HEK293 (cell line): Measurements from ENCODE around the gene ARMC10.

Source experiments
- IKZF3 ChIP-seq: fragments of 450-650 bp; IDR thresholded peaks from 2 replicates; pipeline ENCODE4 v1.5.0; 2018; ENCODE audit warnings: missing biosample characterization, mild to moderate bottlenecking, missing genetic modification characterization, moderate library complexity
- MYNN ChIP-seq: fragments of 450-650 bp; formaldehyde crosslinking; IDR thresholded peaks from 2 replicates; pipeline ENCODE4 v1.5.1; 2016; ENCODE audit warnings: missing biosample characterization, missing genetic modification characterization, borderline replicate concordance
- MZF1 ChIP-seq: fragments of 450-650 bp; formaldehyde crosslinking; IDR thresholded peaks from 2 replicates; pipeline ENCODE4 v1.5.1; 2017; ENCODE audit warnings: missing biosample characterization, missing genetic modification characterization, borderline replicate concordance
- OSR2 ChIP-seq: fragments of 450-650 bp; formaldehyde crosslinking; IDR thresholded peaks from 2 replicates; pipeline ENCODE4 v1.5.1; 2016; ENCODE audit warnings: missing biosample characterization, missing genetic modification characterization
- PRDM1 ChIP-seq: fragments of 450-650 bp; formaldehyde crosslinking; IDR thresholded peaks from 2 replicates; pipeline ENCODE4; 2016; ENCODE audit warnings: missing biosample characterization, missing genetic modification characterization
- REPIN1 ChIP-seq: fragments of 450-650 bp; formaldehyde crosslinking; IDR thresholded peaks from 2 replicates; pipeline ENCODE4 v1.5.1; 2017; ENCODE audit warnings: missing biosample characterization, missing genetic modification characterization, low read depth
- SP7 ChIP-seq: fragments of 450-650 bp; formaldehyde crosslinking; IDR thresholded peaks from 2 replicates; pipeline ENCODE4 v1.5.1; 2016; ENCODE audit warnings: missing biosample characterization, missing genetic modification characterization
- YY2 ChIP-seq: fragments of 450-650 bp; formaldehyde crosslinking; IDR thresholded peaks from 2 replicates; pipeline ENCODE4 v1.5.1; 2016; ENCODE audit warnings: missing biosample characterization, missing genetic modification characterization
- ZFP37 ChIP-seq: fragments of 450-650 bp; formaldehyde crosslinking; IDR thresholded peaks from 2 replicates; pipeline ENCODE4 v1.5.1; 2016; ENCODE audit warnings: missing biosample characterization, missing genetic modification characterization
- ZFP69B ChIP-seq: fragments of 450-650 bp; formaldehyde crosslinking; IDR thresholded peaks from 2 replicates; pipeline ENCODE4 v1.5.1; 2016; ENCODE audit warnings: missing biosample characterization, missing genetic modification characterization
- ZNF155 ChIP-seq: fragments of 450-650 bp; formaldehyde crosslinking; IDR thresholded peaks from 2 replicates; pipeline ENCODE4 v1.5.1; 2016; ENCODE audit warnings: missing biosample characterization, missing genetic modification characterization
- ZNF24 ChIP-seq: fragments of 450-650 bp; formaldehyde crosslinking; IDR thresholded peaks from 2 replicates; pipeline ENCODE4 v1.5.1; 2016; ENCODE audit warnings: missing biosample characterization, missing genetic modification characterization
- ZNF248 ChIP-seq: fragments of 450-650 bp; formaldehyde crosslinking; IDR thresholded peaks from 2 replicates; pipeline ENCODE4 v1.5.1; 2017; ENCODE audit warnings: missing biosample characterization, missing genetic modification characterization
- ZNF274 ChIP-seq, 2 experiments: fragments of 200-500 bp in 1 of 2; fragments of 450-650 bp in 1 of 2; sonication (Bioruptor generic) in 1 of 2; formaldehyde crosslinking in 1 of 2; IDR thresholded peaks; 2 replicates each; pipeline versions ENCODE4 v1.5.1 to v1.6.1; 2014 to 2016; ENCODE audit warnings: borderline replicate concordance in 1 of 2, inconsistent platforms in 1 of 2, low read length in 1 of 2, missing biosample characterization in 1 of 2, missing genetic modification characterization in 1 of 2
- ZNF311 ChIP-seq: fragments of 450-650 bp; formaldehyde crosslinking; IDR thresholded peaks from 2 replicates; pipeline ENCODE4 v1.5.1; 2017; ENCODE audit warnings: missing biosample characterization, missing genetic modification characterization, borderline replicate concordance
- ZNF366 ChIP-seq: fragments of 450-650 bp; formaldehyde crosslinking; conservative IDR thresholded peaks from 2 replicates; pipeline ENCODE4 v1.5.1; 2016; ENCODE audit warnings: missing biosample characterization, missing genetic modification characterization
- ZNF558 ChIP-seq: fragments of 450-650 bp; formaldehyde crosslinking; IDR thresholded peaks from 2 replicates; pipeline ENCODE4 v1.5.1; 2016; ENCODE audit warnings: missing biosample characterization, missing genetic modification characterization
- ZNF571 ChIP-seq: fragments of 450-650 bp; formaldehyde crosslinking; IDR thresholded peaks from 2 replicates; pipeline ENCODE4 v1.5.0; 2017; ENCODE audit warnings: missing biosample characterization, missing genetic modification characterization
- ZNF596 ChIP-seq: fragments of 450-650 bp; IDR thresholded peaks from 2 replicates; pipeline ENCODE4 v1.5.0; 2018; ENCODE audit warnings: missing biosample characterization, mild to moderate bottlenecking, missing genetic modification characterization, moderate library complexity
- ZNF664 ChIP-seq: fragments of 450-650 bp; formaldehyde crosslinking; IDR thresholded peaks from 2 replicates; pipeline ENCODE4 v1.5.1; 2016; ENCODE audit warnings: missing biosample characterization, missing genetic modification characterization
- ZNF707 ChIP-seq: fragments of 450-650 bp; formaldehyde crosslinking; IDR thresholded peaks from 2 replicates; pipeline ENCODE4 v1.5.1; 2016; ENCODE audit warnings: missing biosample characterization, missing genetic modification characterization
- ZNF843 ChIP-seq: fragments of 450-650 bp; formaldehyde crosslinking; IDR thresholded peaks from 2 replicates; pipeline ENCODE4 v1.5.1; 2016; ENCODE audit warnings: missing biosample characterization, missing genetic modification characterization
- ZSCAN30 ChIP-seq: fragments of 450-650 bp; IDR thresholded peaks from 2 replicates; pipeline ENCODE4 v1.5.1; 2018; ENCODE audit warnings: missing biosample characterization, mild to moderate bottlenecking, missing genetic modification characterization, moderate library complexity
- ZXDB ChIP-seq: fragments of 450-650 bp; formaldehyde crosslinking; IDR thresholded peaks from 2 replicates; pipeline ENCODE4 v1.5.1; 2016; ENCODE audit warnings: missing biosample characterization, missing genetic modification characterization
- TF ChIP-seq, protein P1 (sequence below): fragments of 450-650 bp; formaldehyde crosslinking; IDR thresholded peaks from 2 replicates; pipeline ENCODE4 v1.5.1; 2017; ENCODE audit warnings: missing biosample characterization, missing genetic modification characterization
- TF ChIP-seq, protein P2 (sequence below): fragments of 450-650 bp; formaldehyde crosslinking; IDR thresholded peaks from 2 replicates; pipeline ENCODE4 v1.5.1; 2016; ENCODE audit warnings: missing biosample characterization, missing genetic modification characterization
- TF ChIP-seq, protein P3 (sequence below): fragments of 450-650 bp; formaldehyde crosslinking; IDR thresholded peaks from 2 replicates; pipeline ENCODE4 v1.5.1; 2016; ENCODE audit warnings: missing biosample characterization, missing genetic modification characterization
- TF ChIP-seq, protein P4 (sequence below): fragments of 450-650 bp; formaldehyde crosslinking; IDR thresholded peaks from 2 replicates; pipeline ENCODE4 v1.5.1; 2016; ENCODE audit warnings: missing biosample characterization, missing genetic modification characterization
- TF ChIP-seq, protein P5 (sequence below): fragments of 450-650 bp; formaldehyde crosslinking; IDR thresholded peaks from 2 replicates; pipeline ENCODE4 v1.5.1; 2016; ENCODE audit warnings: missing biosample characterization, missing genetic modification characterization
- TF ChIP-seq, protein P6 (sequence below): fragments of 450-650 bp; formaldehyde crosslinking; IDR thresholded peaks from 2 replicates; pipeline ENCODE4 v1.5.1; 2016; ENCODE audit warnings: missing biosample characterization, missing genetic modification characterization

The ARMC10 gene

DNA sequence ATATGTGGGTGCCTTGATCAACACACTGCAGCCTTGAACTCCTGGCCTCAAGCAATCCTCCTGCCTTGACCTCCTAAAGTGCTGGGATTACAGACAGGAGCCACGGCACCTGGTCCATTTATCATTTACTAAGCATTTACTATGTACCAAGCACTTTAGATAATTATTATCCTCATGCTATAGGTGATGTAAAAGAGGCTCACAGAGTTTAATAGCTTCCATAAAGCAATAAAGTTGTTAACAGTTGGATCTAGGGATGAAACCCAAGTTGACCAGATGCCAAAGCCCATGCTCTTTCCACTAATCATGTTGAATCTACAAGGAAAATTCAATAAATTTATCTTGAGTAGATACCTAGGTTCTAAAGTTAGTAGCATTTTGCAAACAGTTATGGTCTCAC lies 68.9 kb downstream of the ARMC10 start (continued):
- TF ChIP-seq OSR2 (tag by site-specific recombination) (peak; percentile 84), IKZF3 (tag by site-specific recombination) (0 out of 2 replicates have a peak, but pooled peaks have one; percentile 29), REPIN1 (no peak), ZNF24 (tag by site-specific recombination) (no peak), ZNF596 (no peak), ZNF843 (tag by site-specific recombination) (peak; percentile 88), ZNF571 (tag by site-specific recombination) (no peak), ZSCAN30 (tag by site-specific recombination) (peak; percentile 73; the same call in 1 of the 2 replicates), ZNF248 (tag by site-specific recombination) (no peak), ZNF558 (tag by site-specific recombination) (no peak), MYNN (tag by site-specific recombination) (no peak), ZNF274 (IDR thresholded peaks at IDR 0.05; ENCODE audit: low read length) (no peak), ZNF274 (tag by site-specific recombination; IDR thresholded peaks at IDR 0.05; ENCODE audit: borderline replicate concordance) (no peak), ZXDB (tag by site-specific recombination) (peak; percentile 75), PRDM1 (tag by site-specific recombination) (no peak), YY2 (tag by site-specific recombination) (no peak), MZF1 (tag by site-specific recombination) (no peak), ZFP37 (tag by site-specific recombination) (no peak), ZNF155 (tag by site-specific recombination) (no peak), ZNF707 (tag by site-specific recombination) (no peak), ZNF366 (tag by site-specific recombination) (no peak), SP7 (tag by site-specific recombination) (peak; percentile 79), ZNF664 (tag by site-specific recombination) (peak; percentile 86), ZFP69B (tag by site-specific recombination) (no peak), ZNF311 (tag by site-specific recombination) (no peak)
- TF ChIP-seq, protein P1, sequence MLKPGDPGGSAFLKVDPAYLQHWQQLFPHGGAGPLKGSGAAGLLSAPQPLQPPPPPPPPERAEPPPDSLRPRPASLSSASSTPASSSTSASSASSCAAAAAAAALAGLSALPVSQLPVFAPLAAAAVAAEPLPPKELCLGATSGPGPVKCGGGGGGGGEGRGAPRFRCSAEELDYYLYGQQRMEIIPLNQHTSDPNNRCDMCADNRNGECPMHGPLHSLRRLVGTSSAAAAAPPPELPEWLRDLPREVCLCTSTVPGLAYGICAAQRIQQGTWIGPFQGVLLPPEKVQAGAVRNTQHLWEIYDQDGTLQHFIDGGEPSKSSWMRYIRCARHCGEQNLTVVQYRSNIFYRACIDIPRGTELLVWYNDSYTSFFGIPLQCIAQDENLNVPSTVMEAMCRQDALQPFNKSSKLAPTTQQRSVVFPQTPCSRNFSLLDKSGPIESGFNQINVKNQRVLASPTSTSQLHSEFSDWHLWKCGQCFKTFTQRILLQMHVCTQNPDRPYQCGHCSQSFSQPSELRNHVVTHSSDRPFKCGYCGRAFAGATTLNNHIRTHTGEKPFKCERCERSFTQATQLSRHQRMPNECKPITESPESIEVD (tag by site-specific recombination), result peak; percentile 69; the same call in 1 of the 2 replicates
- TF ChIP-seq, protein P2, sequence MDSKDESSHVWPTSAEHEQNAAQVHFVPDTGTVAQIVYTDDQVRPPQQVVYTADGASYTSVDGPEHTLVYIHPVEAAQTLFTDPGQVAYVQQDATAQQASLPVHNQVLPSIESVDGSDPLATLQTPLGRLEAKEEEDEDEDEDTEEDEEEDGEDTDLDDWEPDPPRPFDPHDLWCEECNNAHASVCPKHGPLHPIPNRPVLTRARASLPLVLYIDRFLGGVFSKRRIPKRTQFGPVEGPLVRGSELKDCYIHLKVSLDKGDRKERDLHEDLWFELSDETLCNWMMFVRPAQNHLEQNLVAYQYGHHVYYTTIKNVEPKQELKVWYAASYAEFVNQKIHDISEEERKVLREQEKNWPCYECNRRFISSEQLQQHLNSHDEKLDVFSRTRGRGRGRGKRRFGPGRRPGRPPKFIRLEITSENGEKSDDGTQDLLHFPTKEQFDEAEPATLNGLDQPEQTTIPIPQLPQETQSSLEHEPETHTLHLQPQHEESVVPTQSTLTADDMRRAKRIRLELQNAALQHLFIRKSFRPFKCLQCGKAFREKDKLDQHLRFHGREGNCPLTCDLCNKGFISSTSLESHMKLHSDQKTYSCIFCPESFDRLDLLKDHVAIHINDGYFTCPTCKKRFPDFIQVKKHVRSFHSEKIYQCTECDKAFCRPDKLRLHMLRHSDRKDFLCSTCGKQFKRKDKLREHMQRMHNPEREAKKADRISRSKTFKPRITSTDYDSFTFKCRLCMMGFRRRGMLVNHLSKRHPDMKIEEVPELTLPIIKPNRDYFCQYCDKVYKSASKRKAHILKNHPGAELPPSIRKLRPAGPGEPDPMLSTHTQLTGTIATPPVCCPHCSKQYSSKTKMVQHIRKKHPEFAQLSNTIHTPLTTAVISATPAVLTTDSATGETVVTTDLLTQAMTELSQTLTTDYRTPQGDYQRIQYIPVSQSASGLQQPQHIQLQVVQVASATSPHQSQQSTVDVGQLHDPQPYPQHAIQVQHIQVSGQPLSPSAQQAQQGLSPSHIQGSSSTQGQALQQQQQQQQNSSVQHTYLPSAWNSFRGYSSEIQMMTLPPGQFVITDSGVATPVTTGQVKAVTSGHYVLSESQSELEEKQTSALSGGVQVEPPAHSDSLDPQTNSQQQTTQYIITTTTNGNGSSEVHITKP, result no peak
- TF ChIP-seq, protein P3, sequence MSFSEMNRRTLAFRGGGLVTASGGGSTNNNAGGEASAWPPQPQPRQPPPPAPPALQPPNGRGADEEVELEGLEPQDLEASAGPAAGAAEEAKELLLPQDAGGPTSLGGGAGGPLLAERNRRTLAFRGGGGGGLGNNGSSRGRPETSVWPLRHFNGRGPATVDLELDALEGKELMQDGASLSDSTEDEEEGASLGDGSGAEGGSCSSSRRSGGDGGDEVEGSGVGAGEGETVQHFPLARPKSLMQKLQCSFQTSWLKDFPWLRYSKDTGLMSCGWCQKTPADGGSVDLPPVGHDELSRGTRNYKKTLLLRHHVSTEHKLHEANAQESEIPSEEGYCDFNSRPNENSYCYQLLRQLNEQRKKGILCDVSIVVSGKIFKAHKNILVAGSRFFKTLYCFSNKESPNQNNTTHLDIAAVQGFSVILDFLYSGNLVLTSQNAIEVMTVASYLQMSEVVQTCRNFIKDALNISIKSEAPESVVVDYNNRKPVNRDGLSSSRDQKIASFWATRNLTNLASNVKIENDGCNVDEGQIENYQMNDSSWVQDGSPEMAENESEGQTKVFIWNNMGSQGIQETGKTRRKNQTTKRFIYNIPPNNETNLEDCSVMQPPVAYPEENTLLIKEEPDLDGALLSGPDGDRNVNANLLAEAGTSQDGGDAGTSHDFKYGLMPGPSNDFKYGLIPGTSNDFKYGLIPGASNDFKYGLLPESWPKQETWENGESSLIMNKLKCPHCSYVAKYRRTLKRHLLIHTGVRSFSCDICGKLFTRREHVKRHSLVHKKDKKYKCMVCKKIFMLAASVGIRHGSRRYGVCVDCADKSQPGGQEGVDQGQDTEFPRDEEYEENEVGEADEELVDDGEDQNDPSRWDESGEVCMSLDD, result no peak
- TF ChIP-seq, protein P4, sequence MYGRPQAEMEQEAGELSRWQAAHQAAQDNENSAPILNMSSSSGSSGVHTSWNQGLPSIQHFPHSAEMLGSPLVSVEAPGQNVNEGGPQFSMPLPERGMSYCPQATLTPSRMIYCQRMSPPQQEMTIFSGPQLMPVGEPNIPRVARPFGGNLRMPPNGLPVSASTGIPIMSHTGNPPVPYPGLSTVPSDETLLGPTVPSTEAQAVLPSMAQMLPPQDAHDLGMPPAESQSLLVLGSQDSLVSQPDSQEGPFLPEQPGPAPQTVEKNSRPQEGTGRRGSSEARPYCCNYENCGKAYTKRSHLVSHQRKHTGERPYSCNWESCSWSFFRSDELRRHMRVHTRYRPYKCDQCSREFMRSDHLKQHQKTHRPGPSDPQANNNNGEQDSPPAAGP, result no peak
- TF ChIP-seq, protein P5, sequence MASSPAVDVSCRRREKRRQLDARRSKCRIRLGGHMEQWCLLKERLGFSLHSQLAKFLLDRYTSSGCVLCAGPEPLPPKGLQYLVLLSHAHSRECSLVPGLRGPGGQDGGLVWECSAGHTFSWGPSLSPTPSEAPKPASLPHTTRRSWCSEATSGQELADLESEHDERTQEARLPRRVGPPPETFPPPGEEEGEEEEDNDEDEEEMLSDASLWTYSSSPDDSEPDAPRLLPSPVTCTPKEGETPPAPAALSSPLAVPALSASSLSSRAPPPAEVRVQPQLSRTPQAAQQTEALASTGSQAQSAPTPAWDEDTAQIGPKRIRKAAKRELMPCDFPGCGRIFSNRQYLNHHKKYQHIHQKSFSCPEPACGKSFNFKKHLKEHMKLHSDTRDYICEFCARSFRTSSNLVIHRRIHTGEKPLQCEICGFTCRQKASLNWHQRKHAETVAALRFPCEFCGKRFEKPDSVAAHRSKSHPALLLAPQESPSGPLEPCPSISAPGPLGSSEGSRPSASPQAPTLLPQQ (tag by site-specific recombination), result no peak
- TF ChIP-seq, protein P6, sequence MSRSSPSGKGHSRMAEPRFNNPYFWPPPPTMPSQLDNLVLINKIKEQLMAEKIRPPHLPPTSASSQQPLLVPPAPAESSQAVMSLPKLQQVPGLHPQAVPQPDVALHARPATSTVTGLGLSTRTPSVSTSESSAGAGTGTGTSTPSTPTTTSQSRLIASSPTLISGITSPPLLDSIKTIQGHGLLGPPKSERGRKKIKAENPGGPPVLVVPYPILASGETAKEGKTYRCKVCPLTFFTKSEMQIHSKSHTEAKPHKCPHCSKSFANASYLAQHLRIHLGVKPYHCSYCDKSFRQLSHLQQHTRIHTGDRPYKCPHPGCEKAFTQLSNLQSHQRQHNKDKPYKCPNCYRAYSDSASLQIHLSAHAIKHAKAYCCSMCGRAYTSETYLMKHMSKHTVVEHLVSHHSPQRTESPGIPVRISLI (tag by site-specific recombination), result no peak
